ENCODE measurements around the gene AHSG.
"Not testable (repeated sequence)": the region's sequence is repeated elsewhere in the genome, so short reads cannot be mapped to it uniquely, and the experiment has no call there.

Gene AHSG

GRCh38 chr3:186612721-186613636 lies at the start of gene AHSG:
AHSG (plus strand) TSS chr3:186613060; CDS start chr3:186613142, 82 bp downstream.
- DNase-seq (ENCODE audit: low read depth, low spot score), result no peak

GRCh38 chr3:186564586-186564985 lies 48.3 kb upstream of the AHSG start:
- no peak for DNase-seq (ENCODE audit: low read depth, low spot score)

- DNase-seq (ENCODE audit: low read depth, low spot score), result no peak
Measured at GRCh38 chr3:186566772-186567071, 46.1 kb upstream of the AHSG start.

- DNase-seq (ENCODE audit: low read depth, low spot score), result peak; percentile 92
Measured at GRCh38 chr3:186567072-186567921, 45.6 kb upstream of the AHSG start, which contains the start of gene TBCCD1. TBCCD1 (minus strand) TSS chr3:186567339; CDS start chr3:186564329, 3,010 bp downstream.

GRCh38 chr3:186569361-186569760 lies 43.5 kb upstream of the AHSG start:
- DNase-seq (ENCODE audit: low read depth, low spot score), result not testable (repeated sequence)

GRCh38 chr3:186569779-186570095 lies 43.1 kb upstream of the AHSG start:
- DNase-seq (ENCODE audit: low read depth, low spot score), result no peak

GRCh38 chr3:186570096-186570940 lies 42.5 kb upstream of the AHSG start, which contains the start of gene DNAJB11:
DNAJB11 (plus strand) TSS chr3:186570720; CDS start chr3:186570898, 178 bp downstream.
- peak; percentile 97 for DNase-seq (ENCODE audit: low read depth, low spot score)

- no peak for DNase-seq (ENCODE audit: low read depth, low spot score)
Measured at GRCh38 chr3:186570941-186571643, 41.8 kb upstream of the AHSG start.

- no peak for DNase-seq (ENCODE audit: low read depth, low spot score)
Measured at GRCh38 chr3:186571644-186572013, 41.2 kb upstream of the AHSG start.

- DNase-seq (ENCODE audit: low read depth, low spot score), result no peak
Measured at GRCh38 chr3:186577521-186577920, 35.3 kb upstream of the AHSG start.

GRCh38 chr3:186580785-186581184 lies 32.1 kb upstream of the AHSG start:
- DNase-seq (ENCODE audit: low read depth, low spot score), result no peak

GRCh38 chr3:186582541-186582940 lies 30.3 kb upstream of the AHSG start:
- DNase-seq (ENCODE audit: low read depth, low spot score), result no peak

GRCh38 chr3:186583831-186584230 lies 29.0 kb upstream of the AHSG start:
- DNase-seq (ENCODE audit: low read depth, low spot score), result no peak

GRCh38 chr3:186586245-186586644 lies 26.6 kb upstream of the AHSG start:
- not testable (repeated sequence) for DNase-seq (ENCODE audit: low read depth, low spot score)

- DNase-seq (ENCODE audit: low read depth, low spot score), result no peak
Measured at GRCh38 chr3:186587183-186587582, 25.7 kb upstream of the AHSG start.

GRCh38 chr3:186588632-186589031 lies 24.2 kb upstream of the AHSG start:
- DNase-seq (ENCODE audit: low read depth, low spot score), result no peak

- no peak for DNase-seq (ENCODE audit: low read depth, low spot score)
Measured at GRCh38 chr3:186589121-186589520, 23.7 kb upstream of the AHSG start.

GRCh38 chr3:186589856-186590579 lies 22.8 kb upstream of the AHSG start:
- DNase-seq (ENCODE audit: low read depth, low spot score), result no peak

- no peak for DNase-seq (ENCODE audit: low read depth, low spot score)
Measured at GRCh38 chr3:186590580-186591295, 22.1 kb upstream of the AHSG start.

GRCh38 chr3:186592682-186593081 lies 20.2 kb upstream of the AHSG start:
- DNase-seq (ENCODE audit: low read depth, low spot score), result no peak

Data from activated CD4-positive, CD25-positive, alpha-beta regulatory T cell treated with anti-CD3 and anti-CD28 coated beads, Interleukin-2, amount 50 U/mL, for 16 hours (primary cell).